PC-3 (cell line): ENCODE measurements around the gene SCAP. TPM values are rescaled to one million over a fixed set of nuclear protein-coding genes. Genes with fewer than 3 reads are reported as not detected.

Source experiments
- ATAC-seq: fragments of 200-7000 bp; cut with Tn5 transposase; 2 replicates; pipeline ENCODE4 v1.9.1; 2020; ENCODE audit warnings: mild to moderate bottlenecking, moderate library complexity
- BruUV-seq: library from RNA; stranded (reverse); fragments of 400-500 nt; replicated peaks from 2 replicates; lab custom pipeline; 2021; lab: Mats Ljungman, UMichigan
- CTCF ChIA-PET: fragments of 300-600 bp; sonication (Branson Sonifier 250); formaldehyde crosslinking; loops from one replicate; lab custom pipeline; 2022; ENCODE audit warnings: antibody characterized with exemption; lab: Charles Lee
- POLR2A ChIA-PET: fragments of 300-600 bp; sonication (Branson Sonifier 250); formaldehyde crosslinking; loops from one replicate; lab custom pipeline; 2022; ENCODE audit warnings: antibody characterized with exemption; ENCODE audit not compliant: unreplicated experiment; lab: Charles Lee
- DNase-seq: peaks from one replicate; pipeline ENCODE4 v3.0.0-alpha.2; 2015
- H2AFZ ChIP-seq: fragments of 300-600 bp; sonication (generic); 2 replicates; pipeline ENCODE4 v1.6.0; 2016; ENCODE audit warnings: antibody characterized with exemption, low read length
- H3F3A ChIP-seq: fragments of 300-600 bp; sonication (generic); one replicate; pipeline ENCODE4 v1.6.0; 2017; ENCODE audit warnings: antibody characterized with exemption, low read length, control low read depth, mild to moderate bottlenecking; ENCODE audit not compliant: unreplicated experiment
- H3K27ac ChIP-seq: fragments of 300-600 bp; sonication (generic); 2 replicates; pipeline ENCODE4 v1.5.1; 2016; ENCODE audit warnings: mild to moderate bottlenecking, low read length
- H3K27me3 ChIP-seq: fragments of 300-600 bp; sonication (generic); 2 replicates; pipeline ENCODE4 v1.6.1; 2016; ENCODE audit warnings: low read length, mixed read lengths
- H3K36me3 ChIP-seq: fragments of 300-600 bp; sonication (generic); 2 replicates; pipeline ENCODE4 v1.6.1; 2016; ENCODE audit warnings: low read depth, mixed run types, low read length, mixed read lengths
- H3K4me1 ChIP-seq: fragments of 300-600 bp; sonication (generic); 2 replicates; pipeline ENCODE4 v1.5.1; 2016; ENCODE audit warnings: low read length; ENCODE audit not compliant: insufficient read depth
- H3K4me2 ChIP-seq: fragments of 300-600 bp; sonication (generic); 2 replicates; pipeline ENCODE4 v1.6.0; 2016; ENCODE audit warnings: low read length
- H3K4me3 ChIP-seq: fragments of 300-600 bp; sonication (generic); 2 replicates; pipeline ENCODE4 v1.5.1; 2016; ENCODE audit warnings: mild to moderate bottlenecking, low read length, mixed read lengths
- H3K79me2 ChIP-seq: fragments of 300-600 bp; sonication (generic); 2 replicates; pipeline ENCODE4 v1.6.1; 2017; ENCODE audit warnings: low read length, mixed read lengths
- H3K9ac ChIP-seq: fragments of 300-600 bp; sonication (generic); 2 replicates; pipeline ENCODE4 v1.6.0; 2016; ENCODE audit warnings: mild to moderate bottlenecking, low read length
- H3K9me2 ChIP-seq: fragments of 300-600 bp; sonication (generic); replicated peaks from 2 replicates; pipeline ENCODE4 v1.6.1; 2016; ENCODE audit warnings: mixed run types, low read length, mixed read lengths
- H3K9me3 ChIP-seq: fragments of 300-600 bp; sonication (generic); 2 replicates; pipeline ENCODE4 v1.6.1; 2016; ENCODE audit warnings: low read length, mixed read lengths
- H4K20me1 ChIP-seq: fragments of 300-600 bp; sonication (generic); 2 replicates; pipeline ENCODE4 v1.6.1; 2016; ENCODE audit warnings: low read length, mixed read lengths
- CTCF ChIP-seq: fragments of 300-600 bp; sonication (generic); conservative IDR thresholded peaks from 2 replicates; pipeline ENCODE4 v1.5.1; 2017; ENCODE audit warnings: antibody characterized with exemption, low read depth, mild to moderate bottlenecking, low read length
- EZH2 ChIP-seq: fragments of 300-600 bp; sonication (generic); IDR thresholded peaks from one replicate; pipeline ENCODE4 v1.6.1; 2017; ENCODE audit warnings: antibody characterized with exemption, mild to moderate bottlenecking, low read length; ENCODE audit not compliant: unreplicated experiment
- EZH2phosphoT487 ChIP-seq: fragments of 300-600 bp; sonication (generic); IDR thresholded peaks from 2 replicates; pipeline ENCODE4 v1.6.1; 2018; ENCODE audit warnings: mild to moderate bottlenecking, antibody characterized with exemption, low read length, borderline replicate concordance
- intact Hi-C: fragments of 100-400 bp; cut with micrococcal nuclease; formaldehyde crosslinking; loops from 2 replicates; pipeline ENCODE4 v1.9.0; 2023
- total RNA-seq: library from RNA; depleted of rRNA; stranded (reverse); fragments of >200 nt; gene quantifications from 2 replicates; pipeline ENCODE4 v1.2.3, GENCODE V29; 2014

The SCAP gene
- total RNA-seq, 1 experiment from 2014 or later, result 84.7 TPM

GRCh38 chr3:47428662-47429061, 47.1 kb downstream of the SCAP start:
- Histone ChIP-seq H3K4me1 (peaks cover 5% of the 10 kb centered on the region), H3K27ac (no peak overlapping the region), H3K36me3 (peaks cover 20% of the 10 kb centered on the region), H3K9me3 (no peaks in the 10 kb centered on the region), H3F3A (no peaks in the 10 kb centered on the region), H3K9me2 (no peaks in the 10 kb centered on the region), H3K4me3 (no peak overlapping the region), H3K79me2 (no peaks in the 10 kb centered on the region), H3K27me3 (no peaks in the 10 kb centered on the region), H3K4me2 (no peak overlapping the region), H3K9ac (no peak overlapping the region), H4K20me1 (no peaks in the 10 kb centered on the region), H2AFZ (no peak overlapping the region)
- CTCF ChIA-PET, result no interaction called here
- intact Hi-C loops, result no loop called here
- POLR2A ChIA-PET, result no interaction called here
- DNase-seq, result no peak
- no peak for ATAC-seq
- TF ChIP-seq EZH2, result no peak
- no peak for TF ChIP-seq CTCF
- no peak for TF ChIP-seq EZH2phosphoT487
- no TSS peak for BruUV-seq

DNA sequence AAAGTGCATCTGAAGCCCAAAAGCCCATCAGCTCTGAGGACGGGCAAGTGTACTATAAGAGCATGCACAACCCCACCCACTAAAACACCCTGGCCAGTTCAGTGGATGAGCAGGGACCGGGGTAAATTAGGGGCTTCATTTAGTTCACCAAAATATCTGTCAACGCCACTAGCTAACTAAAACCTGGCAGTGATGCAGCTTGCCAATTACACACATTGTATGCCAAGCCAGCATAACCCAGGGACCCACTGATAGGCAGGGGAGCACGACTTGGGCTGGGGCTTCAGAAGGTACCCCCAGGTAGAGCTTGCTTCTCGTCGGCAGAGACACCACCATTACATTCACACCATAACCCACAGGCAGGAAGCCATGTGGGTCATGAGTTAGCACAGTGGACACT, 47.9 kb downstream of the SCAP start:
- TF ChIP-seq CTCF (no peak), EZH2phosphoT487 (no peak), EZH2 (no peak)

GRCh38 chr3:47425959-47426358, 49.8 kb downstream of the SCAP start:
- no peaks in the 10 kb centered on the region for H3K4me1 ChIP-seq
- ChIA-PET CTCF (no interaction called here), POLR2A (no interaction called here)
- intact Hi-C loops, result no loop called here
- H4K20me1 ChIP-seq, result no peaks in the 10 kb centered on the region
- peaks cover 12% of the 10 kb centered on the region for H3K36me3 ChIP-seq
- no peaks in the 10 kb centered on the region for H3F3A ChIP-seq
- no peak overlapping the region for H3K4me3 ChIP-seq
- H3K9me2 ChIP-seq, result no peaks in the 10 kb centered on the region
- no peaks in the 10 kb centered on the region for H3K79me2 ChIP-seq
- no peaks in the 10 kb centered on the region for H3K27me3 ChIP-seq
- no peak overlapping the region for H3K9ac ChIP-seq
- no peak overlapping the region for H3K4me2 ChIP-seq
- H3K9me3 ChIP-seq, result no peaks in the 10 kb centered on the region
- no peak for TF ChIP-seq CTCF
- TF ChIP-seq EZH2phosphoT487, result no peak
- TF ChIP-seq EZH2, result no peak
- no peak for DNase-seq
- BruUV-seq, result no TSS peak
- ATAC-seq, result no peak
- H2AFZ ChIP-seq, result no peak overlapping the region
- no peak overlapping the region for H3K27ac ChIP-seq

More for the DNA sequence above, 47.9 kb downstream of the SCAP start:
- no peaks in the 10 kb centered on the region for H4K20me1 ChIP-seq
- ATAC-seq, result no peak
- H3K9me3 ChIP-seq, result no peaks in the 10 kb centered on the region
- BruUV-seq, result no TSS peak
- no peak overlapping the region for H2AFZ ChIP-seq
- POLR2A ChIA-PET, result no interaction called here
- no peak overlapping the region for H3K4me2 ChIP-seq
- no peaks in the 10 kb centered on the region for H3K4me1 ChIP-seq
- no peaks in the 10 kb centered on the region for H3F3A ChIP-seq
- H3K27me3 ChIP-seq, result no peaks in the 10 kb centered on the region
- CTCF ChIA-PET, result no interaction called here
- DNase-seq, result no peak
- no peaks in the 10 kb centered on the region for H3K9me2 ChIP-seq
- H3K9ac ChIP-seq, result no peak overlapping the region
- no peak overlapping the region for H3K27ac ChIP-seq
- intact Hi-C loops, result no loop called here
- H3K36me3 ChIP-seq, result peaks cover 14% of the 10 kb centered on the region
- no peaks in the 10 kb centered on the region for H3K79me2 ChIP-seq
- no peak overlapping the region for H3K4me3 ChIP-seq
